Memory B cell (primary cell): ENCODE measurements around the gene SRGAP2B.
"Not testable (repeated sequence)": the region's sequence is repeated elsewhere in the genome, so short reads cannot be mapped to it uniquely, and the experiment has no call there.

Source experiments
- ATAC-seq: fragments of 150-1000 bp; cut with Tn5 transposase; 2 replicates; pipeline ENCODE4 v1.10.0; 2021; ENCODE audit warnings: low read depth, mild to moderate bottlenecking, moderate library complexity
- DNase-seq, 2 donors: peaks; one replicate each; pipeline ENCODE4 v3.0.0; 2022; ENCODE audit warnings: low spot score in 2 of 2
- H3K27ac Mint-ChIP-seq: one replicate; pipeline ENCODE4 v1.8.0; 2022; ENCODE audit warnings: mild to moderate bottlenecking, moderate library complexity, mixed read lengths
- H3K27me3 Mint-ChIP-seq: one replicate; pipeline ENCODE4 v1.8.0; 2022; ENCODE audit warnings: mixed read lengths
- H3K36me3 Mint-ChIP-seq: one replicate; pipeline ENCODE4 v1.8.0; 2022; ENCODE audit warnings: mild to moderate bottlenecking, mixed read lengths
- H3K4me1 Mint-ChIP-seq: one replicate; pipeline ENCODE4 v1.8.0; 2022; ENCODE audit warnings: mixed read lengths
- H3K4me3 Mint-ChIP-seq: one replicate; pipeline ENCODE4 v1.8.0; 2022; ENCODE audit warnings: mild to moderate bottlenecking, moderate library complexity, mixed read lengths
- H3K9me3 Mint-ChIP-seq: one replicate; pipeline ENCODE4 v1.8.0; 2022; ENCODE audit warnings: mixed read lengths

The SRGAP2B gene

GRCh38 chr1:144981157-144981556 lies 114.0 kb downstream of the SRGAP2B start:
- H3K27me3 Mint-ChIP-seq, DNase-seq, H3K27ac Mint-ChIP-seq, ATAC-seq, H3K9me3 Mint-ChIP-seq, H3K4me1 Mint-ChIP-seq, H3K36me3 Mint-ChIP-seq, H3K4me3 Mint-ChIP-seq: not testable (repeated sequence)

- peak; percentile 59 for ATAC-seq
- not testable (repeated sequence) for H3K4me3 Mint-ChIP-seq
Measured at GRCh38 chr1:144979960-144980595, 115.0 kb downstream of the SRGAP2B start.

GRCh38 chr1:144977856-144978255 lies 117.3 kb downstream of the SRGAP2B start:
- not testable (repeated sequence) for DNase-seq, H3K4me3 Mint-ChIP-seq, H3K9me3 Mint-ChIP-seq, ATAC-seq, H3K27me3 Mint-ChIP-seq, H3K36me3 Mint-ChIP-seq, H3K4me1 Mint-ChIP-seq, H3K27ac Mint-ChIP-seq

More at GRCh38 chr1:144979960-144980595, 115.0 kb downstream of the SRGAP2B start:
- DNase-seq, H3K36me3 Mint-ChIP-seq, H3K27me3 Mint-ChIP-seq, H3K27ac Mint-ChIP-seq, H3K9me3 Mint-ChIP-seq, H3K4me1 Mint-ChIP-seq: not testable (repeated sequence)

GRCh38 chr1:144971936-144972335 lies 123.2 kb downstream of the SRGAP2B start:
- not testable (repeated sequence) for ATAC-seq, H3K27me3 Mint-ChIP-seq, H3K27ac Mint-ChIP-seq, H3K4me3 Mint-ChIP-seq, H3K36me3 Mint-ChIP-seq, DNase-seq, H3K4me1 Mint-ChIP-seq, H3K9me3 Mint-ChIP-seq

GRCh38 chr1:144966488-144966887 lies 128.6 kb downstream of the SRGAP2B start:
- H3K27me3 Mint-ChIP-seq, H3K27ac Mint-ChIP-seq, DNase-seq, H3K9me3 Mint-ChIP-seq, H3K36me3 Mint-ChIP-seq, ATAC-seq, H3K4me3 Mint-ChIP-seq, H3K4me1 Mint-ChIP-seq: not testable (repeated sequence)

GRCh38 chr1:144964765-144965164 lies 130.4 kb downstream of the SRGAP2B start:
- H3K27me3 Mint-ChIP-seq, ATAC-seq, H3K27ac Mint-ChIP-seq, H3K4me1 Mint-ChIP-seq, DNase-seq, H3K36me3 Mint-ChIP-seq, H3K9me3 Mint-ChIP-seq, H3K4me3 Mint-ChIP-seq: not testable (repeated sequence)

- not testable (repeated sequence) for DNase-seq, H3K9me3 Mint-ChIP-seq, H3K36me3 Mint-ChIP-seq, H3K27me3 Mint-ChIP-seq, H3K4me3 Mint-ChIP-seq, H3K27ac Mint-ChIP-seq, ATAC-seq, H3K4me1 Mint-ChIP-seq
Measured at GRCh38 chr1:144964186-144964585, 130.9 kb downstream of the SRGAP2B start.

GRCh38 chr1:144963571-144963970 lies 131.6 kb downstream of the SRGAP2B start:
- H3K36me3 Mint-ChIP-seq, ATAC-seq, H3K27ac Mint-ChIP-seq, H3K4me3 Mint-ChIP-seq, H3K4me1 Mint-ChIP-seq, DNase-seq, H3K27me3 Mint-ChIP-seq, H3K9me3 Mint-ChIP-seq: not testable (repeated sequence)

- H3K27me3 Mint-ChIP-seq, H3K27ac Mint-ChIP-seq, H3K36me3 Mint-ChIP-seq, H3K4me3 Mint-ChIP-seq, H3K9me3 Mint-ChIP-seq, H3K4me1 Mint-ChIP-seq, ATAC-seq, DNase-seq: not testable (repeated sequence)
Measured at GRCh38 chr1:144961604-144962583, 133.2 kb downstream of the SRGAP2B start.

- not testable (repeated sequence) for DNase-seq, ATAC-seq, H3K9me3 Mint-ChIP-seq, H3K4me1 Mint-ChIP-seq, H3K27ac Mint-ChIP-seq, H3K27me3 Mint-ChIP-seq, H3K4me3 Mint-ChIP-seq, H3K36me3 Mint-ChIP-seq
Measured at GRCh38 chr1:144960929-144961488, 134.1 kb downstream of the SRGAP2B start.

GRCh38 chr1:144948390-144948789 lies 146.7 kb downstream of the SRGAP2B start:
- H3K4me3 Mint-ChIP-seq, H3K27me3 Mint-ChIP-seq, DNase-seq, H3K27ac Mint-ChIP-seq, H3K4me1 Mint-ChIP-seq, H3K9me3 Mint-ChIP-seq, ATAC-seq, H3K36me3 Mint-ChIP-seq: not testable (repeated sequence)

GRCh38 chr1:144947495-144947894 lies 147.6 kb downstream of the SRGAP2B start:
- H3K9me3 Mint-ChIP-seq, H3K27ac Mint-ChIP-seq, H3K4me1 Mint-ChIP-seq, H3K4me3 Mint-ChIP-seq, H3K27me3 Mint-ChIP-seq, H3K36me3 Mint-ChIP-seq, DNase-seq: not testable (repeated sequence)
- peak; percentile 27 for ATAC-seq

- H3K36me3 Mint-ChIP-seq, H3K27ac Mint-ChIP-seq, H3K27me3 Mint-ChIP-seq, ATAC-seq, H3K4me3 Mint-ChIP-seq, DNase-seq, H3K9me3 Mint-ChIP-seq, H3K4me1 Mint-ChIP-seq: not testable (repeated sequence)
Measured at GRCh38 chr1:144946525-144947480, 148.3 kb downstream of the SRGAP2B start.
